ENCODE results near the gene CCIN. TPM values are rescaled to one million over a fixed set of nuclear protein-coding genes. Genes with fewer than 3 reads are reported as not detected.
A peak's percentile ranks its signal among the peaks of the same experiment; 100 is the strongest.

The CCIN gene
- total RNA-seq, 1 experiment from 2014 or later = 0.20 TPM

DNA sequence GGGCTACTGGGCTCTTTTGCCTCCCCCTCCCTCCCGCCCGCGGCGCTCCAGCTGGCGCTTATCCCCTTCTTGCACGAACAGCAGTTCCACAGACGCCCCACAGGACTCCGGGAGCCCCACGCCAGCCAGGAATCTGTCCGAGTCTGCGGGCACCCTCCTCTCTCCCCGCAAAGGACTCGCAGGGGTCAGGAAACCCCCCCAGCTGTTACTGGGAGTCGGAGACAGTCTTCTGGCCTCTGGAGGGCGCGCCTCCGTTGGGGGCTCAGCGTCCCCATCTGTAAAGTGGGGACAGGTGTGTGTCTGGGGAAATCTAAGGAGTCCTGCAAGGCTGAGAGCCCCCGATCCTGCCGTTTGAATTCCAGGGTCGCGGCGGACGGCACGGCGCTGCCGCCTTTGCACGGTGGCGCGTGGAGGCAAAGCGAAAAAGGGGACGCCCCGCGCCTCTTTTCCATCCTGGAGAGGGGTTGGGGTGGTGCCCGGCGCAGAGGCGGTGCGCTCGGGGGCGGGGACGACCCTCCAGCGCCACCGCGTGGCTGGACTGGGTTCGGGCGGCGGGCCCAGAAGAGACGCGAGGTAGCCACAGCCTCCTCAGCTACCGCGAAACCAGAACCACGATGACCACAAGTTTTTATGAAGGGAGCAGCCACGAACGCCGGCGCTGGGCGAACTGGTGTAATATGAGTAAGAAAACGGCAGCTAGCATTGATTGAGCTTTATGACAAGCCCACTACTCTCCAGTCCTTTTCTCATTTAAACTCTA, 2.8 kb upstream of the CCIN start (continued):
- TF ChIP-seq, protein P1, sequence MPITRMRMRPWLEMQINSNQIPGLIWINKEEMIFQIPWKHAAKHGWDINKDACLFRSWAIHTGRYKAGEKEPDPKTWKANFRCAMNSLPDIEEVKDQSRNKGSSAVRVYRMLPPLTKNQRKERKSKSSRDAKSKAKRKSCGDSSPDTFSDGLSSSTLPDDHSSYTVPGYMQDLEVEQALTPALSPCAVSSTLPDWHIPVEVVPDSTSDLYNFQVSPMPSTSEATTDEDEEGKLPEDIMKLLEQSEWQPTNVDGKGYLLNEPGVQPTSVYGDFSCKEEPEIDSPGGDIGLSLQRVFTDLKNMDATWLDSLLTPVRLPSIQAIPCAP (CRISPR knock-in tag; IDR thresholded peaks at IDR 0.05) = no peak
- TF ChIP-seq, protein P2, sequence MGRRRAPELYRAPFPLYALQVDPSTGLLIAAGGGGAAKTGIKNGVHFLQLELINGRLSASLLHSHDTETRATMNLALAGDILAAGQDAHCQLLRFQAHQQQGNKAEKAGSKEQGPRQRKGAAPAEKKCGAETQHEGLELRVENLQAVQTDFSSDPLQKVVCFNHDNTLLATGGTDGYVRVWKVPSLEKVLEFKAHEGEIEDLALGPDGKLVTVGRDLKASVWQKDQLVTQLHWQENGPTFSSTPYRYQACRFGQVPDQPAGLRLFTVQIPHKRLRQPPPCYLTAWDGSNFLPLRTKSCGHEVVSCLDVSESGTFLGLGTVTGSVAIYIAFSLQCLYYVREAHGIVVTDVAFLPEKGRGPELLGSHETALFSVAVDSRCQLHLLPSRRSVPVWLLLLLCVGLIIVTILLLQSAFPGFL (CRISPR knock-in tag; IDR thresholded peaks at IDR 0.05; ENCODE audit: borderline replicate concordance) = no peak
- TF ChIP-seq ZNF232 (CRISPR knock-in tag; IDR thresholded peaks at IDR 0.05) = peak; percentile 52; the same call in 1 of the 2 replicates
- TF ChIP-seq SMAD3 (CRISPR knock-in tag; IDR thresholded peaks at IDR 0.05; ENCODE audit: borderline replicate concordance) = no peak
- TF ChIP-seq, protein P3, sequence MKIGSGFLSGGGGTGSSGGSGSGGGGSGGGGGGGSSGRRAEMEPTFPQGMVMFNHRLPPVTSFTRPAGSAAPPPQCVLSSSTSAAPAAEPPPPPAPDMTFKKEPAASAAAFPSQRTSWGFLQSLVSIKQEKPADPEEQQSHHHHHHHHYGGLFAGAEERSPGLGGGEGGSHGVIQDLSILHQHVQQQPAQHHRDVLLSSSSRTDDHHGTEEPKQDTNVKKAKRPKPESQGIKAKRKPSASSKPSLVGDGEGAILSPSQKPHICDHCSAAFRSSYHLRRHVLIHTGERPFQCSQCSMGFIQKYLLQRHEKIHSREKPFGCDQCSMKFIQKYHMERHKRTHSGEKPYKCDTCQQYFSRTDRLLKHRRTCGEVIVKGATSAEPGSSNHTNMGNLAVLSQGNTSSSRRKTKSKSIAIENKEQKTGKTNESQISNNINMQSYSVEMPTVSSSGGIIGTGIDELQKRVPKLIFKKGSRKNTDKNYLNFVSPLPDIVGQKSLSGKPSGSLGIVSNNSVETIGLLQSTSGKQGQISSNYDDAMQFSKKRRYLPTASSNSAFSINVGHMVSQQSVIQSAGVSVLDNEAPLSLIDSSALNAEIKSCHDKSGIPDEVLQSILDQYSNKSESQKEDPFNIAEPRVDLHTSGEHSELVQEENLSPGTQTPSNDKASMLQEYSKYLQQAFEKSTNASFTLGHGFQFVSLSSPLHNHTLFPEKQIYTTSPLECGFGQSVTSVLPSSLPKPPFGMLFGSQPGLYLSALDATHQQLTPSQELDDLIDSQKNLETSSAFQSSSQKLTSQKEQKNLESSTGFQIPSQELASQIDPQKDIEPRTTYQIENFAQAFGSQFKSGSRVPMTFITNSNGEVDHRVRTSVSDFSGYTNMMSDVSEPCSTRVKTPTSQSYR (CRISPR knock-in tag; IDR thresholded peaks at IDR 0.05) = no peak
- TF ChIP-seq SOX15 (CRISPR knock-in tag; IDR thresholded peaks at IDR 0.05) = no peak
- no peak for TF ChIP-seq NR2C2 (CRISPR knock-in tag; IDR thresholded peaks at IDR 0.05)
- TF ChIP-seq, protein P4, sequence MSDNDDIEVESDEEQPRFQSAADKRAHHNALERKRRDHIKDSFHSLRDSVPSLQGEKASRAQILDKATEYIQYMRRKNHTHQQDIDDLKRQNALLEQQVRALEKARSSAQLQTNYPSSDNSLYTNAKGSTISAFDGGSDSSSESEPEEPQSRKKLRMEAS (CRISPR knock-in tag; IDR thresholded peaks at IDR 0.05) = peak; percentile 56
- no peak for TF ChIP-seq JUN (CRISPR knock-in tag; IDR thresholded peaks at IDR 0.05)
- no peak for TF ChIP-seq USF2 (CRISPR knock-in tag; IDR thresholded peaks at IDR 0.05)
- no peak for TF ChIP-seq FOXK1 (CRISPR knock-in tag; IDR thresholded peaks at IDR 0.05)
- TF ChIP-seq CTCF (IDR thresholded peaks at IDR 0.05) = peak; percentile 86
- TF ChIP-seq, protein P5, sequence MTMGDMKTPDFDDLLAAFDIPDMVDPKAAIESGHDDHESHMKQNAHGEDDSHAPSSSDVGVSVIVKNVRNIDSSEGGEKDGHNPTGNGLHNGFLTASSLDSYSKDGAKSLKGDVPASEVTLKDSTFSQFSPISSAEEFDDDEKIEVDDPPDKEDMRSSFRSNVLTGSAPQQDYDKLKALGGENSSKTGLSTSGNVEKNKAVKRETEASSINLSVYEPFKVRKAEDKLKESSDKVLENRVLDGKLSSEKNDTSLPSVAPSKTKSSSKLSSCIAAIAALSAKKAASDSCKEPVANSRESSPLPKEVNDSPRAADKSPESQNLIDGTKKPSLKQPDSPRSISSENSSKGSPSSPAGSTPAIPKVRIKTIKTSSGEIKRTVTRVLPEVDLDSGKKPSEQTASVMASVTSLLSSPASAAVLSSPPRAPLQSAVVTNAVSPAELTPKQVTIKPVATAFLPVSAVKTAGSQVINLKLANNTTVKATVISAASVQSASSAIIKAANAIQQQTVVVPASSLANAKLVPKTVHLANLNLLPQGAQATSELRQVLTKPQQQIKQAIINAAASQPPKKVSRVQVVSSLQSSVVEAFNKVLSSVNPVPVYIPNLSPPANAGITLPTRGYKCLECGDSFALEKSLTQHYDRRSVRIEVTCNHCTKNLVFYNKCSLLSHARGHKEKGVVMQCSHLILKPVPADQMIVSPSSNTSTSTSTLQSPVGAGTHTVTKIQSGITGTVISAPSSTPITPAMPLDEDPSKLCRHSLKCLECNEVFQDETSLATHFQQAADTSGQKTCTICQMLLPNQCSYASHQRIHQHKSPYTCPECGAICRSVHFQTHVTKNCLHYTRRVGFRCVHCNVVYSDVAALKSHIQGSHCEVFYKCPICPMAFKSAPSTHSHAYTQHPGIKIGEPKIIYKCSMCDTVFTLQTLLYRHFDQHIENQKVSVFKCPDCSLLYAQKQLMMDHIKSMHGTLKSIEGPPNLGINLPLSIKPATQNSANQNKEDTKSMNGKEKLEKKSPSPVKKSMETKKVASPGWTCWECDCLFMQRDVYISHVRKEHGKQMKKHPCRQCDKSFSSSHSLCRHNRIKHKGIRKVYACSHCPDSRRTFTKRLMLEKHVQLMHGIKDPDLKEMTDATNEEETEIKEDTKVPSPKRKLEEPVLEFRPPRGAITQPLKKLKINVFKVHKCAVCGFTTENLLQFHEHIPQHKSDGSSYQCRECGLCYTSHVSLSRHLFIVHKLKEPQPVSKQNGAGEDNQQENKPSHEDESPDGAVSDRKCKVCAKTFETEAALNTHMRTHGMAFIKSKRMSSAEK (CRISPR knock-in tag; IDR thresholded peaks at IDR 0.05; ENCODE audit: borderline replicate concordance) = 0 out of 2 replicates have a peak, but pooled peaks have one; percentile 10
- TF ChIP-seq RELA (CRISPR knock-in tag; IDR thresholded peaks at IDR 0.05; ENCODE audit: borderline replicate concordance) = no peak
- no peak for TF ChIP-seq USF1 (CRISPR knock-in tag; IDR thresholded peaks at IDR 0.05)
- no peak for TF ChIP-seq ETV6 (CRISPR knock-in tag; IDR thresholded peaks at IDR 0.05)
- TF ChIP-seq, protein P6, sequence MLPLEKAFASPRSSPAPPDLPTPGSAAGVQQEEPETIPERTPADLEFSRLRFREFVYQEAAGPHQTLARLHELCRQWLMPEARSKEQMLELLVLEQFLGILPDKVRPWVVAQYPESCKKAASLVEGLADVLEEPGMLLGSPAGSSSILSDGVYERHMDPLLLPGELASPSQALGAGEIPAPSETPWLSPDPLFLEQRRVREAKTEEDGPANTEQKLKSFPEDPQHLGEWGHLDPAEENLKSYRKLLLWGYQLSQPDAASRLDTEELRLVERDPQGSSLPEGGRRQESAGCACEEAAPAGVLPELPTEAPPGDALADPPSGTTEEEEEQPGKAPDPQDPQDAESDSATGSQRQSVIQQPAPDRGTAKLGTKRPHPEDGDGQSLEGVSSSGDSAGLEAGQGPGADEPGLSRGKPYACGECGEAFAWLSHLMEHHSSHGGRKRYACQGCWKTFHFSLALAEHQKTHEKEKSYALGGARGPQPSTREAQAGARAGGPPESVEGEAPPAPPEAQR (CRISPR knock-in tag; IDR thresholded peaks at IDR 0.05) = no peak
- no peak for TF ChIP-seq NR1H2 (CRISPR knock-in tag; IDR thresholded peaks at IDR 0.05)
- TF ChIP-seq SP1 (CRISPR knock-in tag; conservative IDR thresholded peaks at IDR 0.05) = peak; percentile 69
- TF ChIP-seq, protein P7, sequence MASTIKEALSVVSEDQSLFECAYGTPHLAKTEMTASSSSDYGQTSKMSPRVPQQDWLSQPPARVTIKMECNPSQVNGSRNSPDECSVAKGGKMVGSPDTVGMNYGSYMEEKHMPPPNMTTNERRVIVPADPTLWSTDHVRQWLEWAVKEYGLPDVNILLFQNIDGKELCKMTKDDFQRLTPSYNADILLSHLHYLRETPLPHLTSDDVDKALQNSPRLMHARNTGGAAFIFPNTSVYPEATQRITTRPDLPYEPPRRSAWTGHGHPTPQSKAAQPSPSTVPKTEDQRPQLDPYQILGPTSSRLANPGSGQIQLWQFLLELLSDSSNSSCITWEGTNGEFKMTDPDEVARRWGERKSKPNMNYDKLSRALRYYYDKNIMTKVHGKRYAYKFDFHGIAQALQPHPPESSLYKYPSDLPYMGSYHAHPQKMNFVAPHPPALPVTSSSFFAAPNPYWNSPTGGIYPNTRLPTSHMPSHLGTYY (CRISPR knock-in tag; IDR thresholded peaks at IDR 0.05) = no peak
- peak; percentile 50; the same call in 1 of the 2 replicates for TF ChIP-seq TEAD1 (CRISPR knock-in tag; IDR thresholded peaks at IDR 0.05)
- TF ChIP-seq NFATC4 (CRISPR knock-in tag; IDR thresholded peaks at IDR 0.05) = no peak
- no peak for TF ChIP-seq ELF4 (CRISPR knock-in tag; IDR thresholded peaks at IDR 0.05; ENCODE audit: low read depth)
